SK-MEL-5 (cell line): ENCODE measurements around the gene SELENOV. TPM values are rescaled to one million over a fixed set of nuclear protein-coding genes. Genes with fewer than 3 reads are reported as not detected.
"Not testable (repeated sequence)": the region's sequence is repeated elsewhere in the genome, so short reads cannot be mapped to it uniquely, and the experiment has no call there.

Experiments
- DNase-seq: peaks from one replicate; pipeline ENCODE4 v3.0.0-alpha.2; 2016; ENCODE audit warnings: low read depth, low spot score
- in situ Hi-C: cut with HindIII; loops from 2 replicates; pipeline ENCODE4 v1.10.0; 2016; ENCODE audit warnings: low sequenced_read_pairs, high pct_unique_total_duplicates, low pct_unique_long_range_greater_than_20kb
- polyA plus RNA-seq, 2 experiments: library from polyadenylated mRNA; depleted of rRNA; stranded (reverse); fragments of >200 nt; gene quantifications; 2 replicates each; pipeline ENCODE4 v1.2.3, GENCODE V29; 2015
- total RNA-seq: library from RNA; depleted of rRNA; stranded (reverse); fragments of >200 nt; shearing (Covaris generic); gene quantifications from 2 replicates; pipeline ENCODE4 v1.2.3, GENCODE V29; 2014; rRNA removed

The SELENOV gene
- not detected in 2 replicates for total RNA-seq
- not detected in 2 replicates for polyA plus RNA-seq (2015; cell fraction: cytosol; rRNA removed)
- not detected in 2 replicates for polyA plus RNA-seq (2015; cell fraction: nucleus; rRNA removed)

DNA sequence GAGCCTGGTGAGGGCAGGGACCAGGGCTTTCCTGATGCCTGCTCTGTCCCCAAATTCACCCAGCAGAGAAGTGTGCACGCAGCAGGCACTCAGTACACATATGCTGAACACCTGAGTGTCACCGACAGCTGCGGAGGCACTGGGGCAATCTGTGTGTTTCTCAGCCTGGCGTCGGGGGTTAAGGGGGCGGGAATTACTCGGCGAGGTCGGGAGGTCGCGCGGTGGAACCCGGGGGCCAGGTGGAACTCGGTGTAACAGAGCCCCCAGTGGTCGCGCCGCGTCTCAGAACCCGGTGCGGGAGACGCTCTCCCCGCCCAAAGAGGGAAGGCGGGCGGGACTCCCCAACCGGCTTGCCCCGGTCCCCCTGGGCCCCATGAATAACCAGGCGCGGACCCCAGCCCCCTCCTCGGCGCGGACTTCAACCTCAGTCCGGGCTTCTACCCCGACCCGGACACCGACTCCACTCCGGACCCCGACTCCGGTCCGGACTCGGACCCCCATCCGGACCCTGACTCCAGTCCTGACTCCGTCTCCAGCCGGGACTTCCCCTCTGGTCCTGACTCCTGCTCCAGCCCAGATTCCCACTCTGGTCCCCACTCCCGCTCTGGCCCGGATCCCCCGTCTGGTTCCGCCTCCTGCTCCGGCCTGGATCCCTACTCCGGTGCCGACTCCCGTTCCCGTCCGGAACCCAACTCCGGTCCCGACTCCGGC is at the start of gene SELENOV:
Gene SELENOV (plus strand): TSS at position 300 of the 711 bp plus-strand sequence. CDS start 74 bp downstream, at position 374.
- in situ Hi-C loops: no loop called here

DNA sequence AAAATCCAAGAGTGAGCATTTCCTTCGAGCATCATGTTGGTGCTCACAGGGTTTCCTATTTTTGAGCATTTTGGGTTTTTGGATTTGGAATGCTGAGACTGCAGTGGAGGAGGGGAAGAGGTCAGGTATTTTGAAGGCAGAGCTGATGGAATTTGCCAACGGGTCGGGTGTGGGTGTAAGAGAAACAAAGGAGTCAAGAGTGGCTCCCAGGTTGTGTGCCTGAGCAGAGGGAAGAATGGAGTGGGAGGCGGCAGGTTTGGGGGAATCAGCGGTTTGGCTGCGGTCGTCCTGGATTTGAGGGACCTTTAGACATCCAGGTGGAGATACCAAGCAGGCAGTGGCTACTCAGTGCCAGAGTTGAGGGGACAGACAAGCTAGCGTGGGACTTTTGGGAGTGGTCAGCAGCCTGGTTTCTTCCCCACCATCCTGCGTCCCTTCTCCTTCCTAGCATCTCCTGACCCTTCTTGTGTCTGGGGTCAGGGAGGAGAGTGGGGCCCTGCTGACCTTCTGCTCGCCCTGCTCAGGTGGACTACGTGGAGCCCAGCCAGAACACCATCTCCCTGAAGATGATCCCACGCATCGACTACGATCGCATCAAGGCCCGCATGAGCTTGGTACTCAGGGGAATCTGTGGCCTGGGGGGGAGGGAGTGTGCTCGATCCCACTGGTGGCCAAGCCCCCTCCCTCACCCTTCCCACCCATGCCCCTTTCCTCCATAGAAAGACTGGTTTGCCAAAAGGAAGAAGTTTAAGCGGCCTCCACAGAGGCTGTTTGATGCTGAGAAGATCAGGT is 48.8 kb upstream of the SELENOV start:
- in situ Hi-C loops: no loop called here
- DNase-seq: no peak

More for the DNA sequence above, at the start of gene SELENOV:
- no peak for DNase-seq

GRCh38 chr19:39467941-39468340 is 47.0 kb upstream of the SELENOV start:
- no peak for DNase-seq
- in situ Hi-C loops: no loop called here

GRCh38 chr19:39469036-39469435 is 45.9 kb upstream of the SELENOV start:
- no peak for DNase-seq
- in situ Hi-C loops: no loop called here

- in situ Hi-C loops: no loop called here
- no peak for DNase-seq
These were observed 45.4 kb upstream of the SELENOV start for GRCh38 chr19:39469567-39469966.

DNA sequence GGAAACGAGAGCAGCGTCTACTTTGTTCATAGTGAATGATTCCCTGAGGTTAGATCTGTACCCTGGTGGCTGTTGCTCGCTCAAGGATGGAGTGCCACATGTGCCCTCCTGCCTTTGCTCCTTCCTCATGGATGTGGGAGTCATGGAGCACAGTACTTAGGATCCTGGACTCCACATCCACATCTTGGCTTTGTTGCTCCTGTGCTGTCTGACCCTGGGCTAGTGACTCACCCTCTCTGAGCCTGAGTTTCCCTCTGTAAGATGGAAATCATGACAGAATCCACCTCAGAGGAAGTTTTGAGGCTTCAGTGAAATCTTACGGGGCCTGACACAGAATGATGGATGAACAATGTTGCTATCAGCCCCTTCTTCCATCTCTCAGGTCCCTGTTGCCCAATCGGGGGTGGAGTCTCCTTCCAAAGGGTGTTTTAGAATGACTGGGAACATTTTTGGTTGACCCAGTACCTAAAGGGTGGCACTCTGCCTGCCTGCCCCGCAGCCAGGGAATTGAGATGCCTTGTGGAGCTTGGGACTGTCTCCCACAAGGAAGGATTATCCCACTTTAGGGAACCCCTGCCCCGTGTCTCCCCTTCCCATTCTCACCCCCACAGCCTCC is 44.1 kb upstream of the SELENOV start:
- no peak for DNase-seq
- in situ Hi-C loops: no loop called here

DNA sequence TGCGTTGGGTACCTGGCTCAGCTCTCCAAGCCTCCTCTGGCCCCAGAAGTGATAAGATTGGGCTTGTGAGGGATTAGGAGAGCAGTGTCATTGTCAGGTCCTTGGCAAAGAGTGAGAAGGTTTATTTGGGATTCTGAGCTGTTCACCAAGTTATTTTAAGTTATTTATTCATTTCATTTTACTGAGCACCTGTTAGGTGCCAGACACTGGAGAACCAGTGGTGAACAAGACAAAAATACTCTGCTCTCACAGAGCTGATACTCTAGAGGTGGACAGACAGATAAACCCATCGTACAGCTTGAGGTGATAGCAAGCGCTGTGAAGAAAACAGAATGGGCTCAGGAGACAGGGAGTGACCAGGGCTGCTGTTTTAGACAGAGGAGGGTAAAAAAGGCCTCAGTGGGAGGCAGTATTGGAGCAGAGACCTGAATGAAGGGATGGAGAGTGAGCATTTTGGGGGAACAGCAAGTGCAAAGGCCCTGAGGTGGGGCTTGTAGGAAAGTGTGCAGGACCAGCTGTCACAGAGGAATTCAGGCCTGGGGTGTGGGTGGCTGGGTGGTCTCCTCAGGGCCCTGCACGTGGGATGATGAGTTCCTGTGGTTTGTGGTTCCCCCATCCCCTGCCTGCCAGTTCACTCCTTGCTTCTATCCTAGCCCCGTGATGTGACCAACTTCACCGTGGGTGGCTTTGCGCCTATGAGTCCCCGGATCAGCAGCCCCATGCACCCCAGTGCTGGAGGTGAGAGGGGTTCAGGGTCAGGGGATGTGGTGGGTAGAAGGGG is 43.0 kb upstream of the SELENOV start:
- in situ Hi-C loops: no loop called here
- no peak for DNase-seq

DNA sequence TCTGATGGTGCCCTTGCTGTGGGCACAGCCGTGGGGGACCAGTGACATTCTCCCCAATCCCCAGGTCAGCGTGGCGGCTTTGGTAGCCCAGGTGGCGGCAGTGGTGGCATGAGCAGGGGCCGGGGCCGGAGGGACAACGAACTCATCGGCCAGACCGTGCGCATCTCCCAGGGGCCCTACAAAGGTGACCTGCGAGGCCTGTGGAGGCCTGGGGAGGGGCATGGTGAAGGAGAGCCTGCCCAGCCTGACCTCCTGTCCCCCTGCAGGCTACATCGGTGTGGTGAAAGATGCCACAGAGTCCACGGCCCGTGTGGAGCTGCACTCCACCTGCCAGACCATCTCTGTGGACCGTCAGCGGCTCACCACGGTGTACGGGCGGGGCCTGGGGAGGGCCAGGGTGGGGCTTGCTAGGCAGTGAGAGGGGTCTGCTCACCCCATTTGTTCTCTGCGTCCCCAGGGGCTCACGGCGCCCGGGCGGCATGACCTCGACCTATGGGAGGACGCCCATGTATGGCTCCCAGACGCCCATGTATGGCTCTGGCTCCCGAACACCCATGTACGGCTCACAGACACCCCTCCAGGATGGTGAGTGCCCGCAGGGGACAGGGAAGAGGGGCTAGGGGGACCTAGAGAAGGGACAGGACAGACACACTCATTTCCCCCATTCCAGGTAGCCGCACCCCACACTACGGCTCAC is 42.0 kb upstream of the SELENOV start:
- in situ Hi-C loops: no loop called here
- DNase-seq: no peak

DNA sequence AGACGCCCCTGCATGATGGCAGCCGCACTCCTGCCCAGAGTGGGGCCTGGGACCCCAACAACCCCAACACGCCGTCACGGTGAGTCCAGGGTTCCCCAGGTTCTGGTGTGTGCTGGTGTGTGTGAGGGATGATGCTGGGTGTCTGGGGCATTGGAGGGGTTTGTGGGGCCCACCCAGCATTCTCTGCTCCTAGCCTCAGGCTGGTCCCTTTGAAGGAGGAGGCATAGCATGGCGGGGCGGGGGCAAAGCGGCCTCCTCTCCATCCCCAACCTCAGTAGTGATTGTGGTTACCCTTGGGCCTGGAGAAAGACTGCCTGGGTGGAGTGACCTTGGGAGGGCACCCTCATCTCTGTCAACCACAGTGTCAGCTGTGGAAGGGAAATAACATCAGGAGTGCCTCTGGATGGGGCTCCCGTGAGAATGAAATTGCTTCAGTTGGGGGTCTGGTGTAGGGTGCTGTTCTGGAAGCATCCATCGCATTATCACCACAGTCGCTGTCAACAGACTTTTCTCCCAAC is 41.4 kb upstream of the SELENOV start:
- DNase-seq: no peak
- in situ Hi-C loops: no loop called here

DNA sequence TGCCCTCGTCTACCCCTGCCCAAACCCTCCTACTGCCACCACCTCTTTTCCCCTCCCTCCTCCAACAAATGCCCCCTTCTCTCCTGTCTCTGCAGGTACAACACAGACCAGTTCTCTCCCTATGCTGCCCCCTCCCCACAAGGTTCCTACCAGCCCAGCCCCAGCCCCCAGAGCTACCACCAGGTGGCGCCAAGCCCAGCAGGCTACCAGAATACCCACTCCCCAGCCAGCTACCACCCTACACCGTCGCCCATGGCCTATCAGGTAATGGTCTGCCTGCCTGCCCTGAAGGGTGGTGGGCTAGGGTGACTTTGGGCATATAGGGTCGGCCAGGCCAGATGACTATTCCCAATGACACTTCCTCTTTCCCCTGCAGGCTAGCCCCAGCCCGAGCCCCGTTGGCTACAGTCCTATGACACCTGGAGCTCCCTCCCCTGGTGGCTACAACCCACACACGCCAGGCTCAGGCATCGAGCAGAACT is 40.8 kb upstream of the SELENOV start:
- in situ Hi-C loops: no loop called here

GRCh38 chr19:39475748-39476147 is 39.2 kb upstream of the SELENOV start:
- in situ Hi-C loops: no loop called here
- no peak for DNase-seq

More for the DNA sequence above, 40.8 kb upstream of the SELENOV start:
- DNase-seq: peak; percentile 62

- in situ Hi-C loops, DNase-seq: not testable (repeated sequence)
These were observed 35.6 kb upstream of the SELENOV start for GRCh38 chr19:39479319-39479801.

DNA sequence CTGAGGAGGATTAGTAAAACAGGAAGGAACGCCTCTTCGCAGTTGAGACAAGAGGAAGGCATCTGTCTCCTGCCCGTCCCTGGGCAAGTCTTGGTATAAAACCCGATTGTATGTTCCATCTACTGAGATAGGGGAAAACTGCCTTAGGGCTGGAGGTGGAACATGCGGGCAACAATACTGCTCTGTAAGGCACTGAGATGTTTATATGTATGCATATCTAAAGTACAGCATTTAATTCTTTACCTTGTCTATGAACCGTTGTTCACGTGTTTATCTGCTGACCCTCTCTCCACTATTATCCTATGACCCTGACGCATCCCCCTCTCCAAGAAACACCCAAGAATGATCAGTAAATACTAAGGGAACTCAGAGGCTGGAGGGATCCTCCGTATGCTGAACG is 35.0 kb upstream of the SELENOV start:
- peak; percentile 94 for DNase-seq
- in situ Hi-C loops: no loop called here

DNA sequence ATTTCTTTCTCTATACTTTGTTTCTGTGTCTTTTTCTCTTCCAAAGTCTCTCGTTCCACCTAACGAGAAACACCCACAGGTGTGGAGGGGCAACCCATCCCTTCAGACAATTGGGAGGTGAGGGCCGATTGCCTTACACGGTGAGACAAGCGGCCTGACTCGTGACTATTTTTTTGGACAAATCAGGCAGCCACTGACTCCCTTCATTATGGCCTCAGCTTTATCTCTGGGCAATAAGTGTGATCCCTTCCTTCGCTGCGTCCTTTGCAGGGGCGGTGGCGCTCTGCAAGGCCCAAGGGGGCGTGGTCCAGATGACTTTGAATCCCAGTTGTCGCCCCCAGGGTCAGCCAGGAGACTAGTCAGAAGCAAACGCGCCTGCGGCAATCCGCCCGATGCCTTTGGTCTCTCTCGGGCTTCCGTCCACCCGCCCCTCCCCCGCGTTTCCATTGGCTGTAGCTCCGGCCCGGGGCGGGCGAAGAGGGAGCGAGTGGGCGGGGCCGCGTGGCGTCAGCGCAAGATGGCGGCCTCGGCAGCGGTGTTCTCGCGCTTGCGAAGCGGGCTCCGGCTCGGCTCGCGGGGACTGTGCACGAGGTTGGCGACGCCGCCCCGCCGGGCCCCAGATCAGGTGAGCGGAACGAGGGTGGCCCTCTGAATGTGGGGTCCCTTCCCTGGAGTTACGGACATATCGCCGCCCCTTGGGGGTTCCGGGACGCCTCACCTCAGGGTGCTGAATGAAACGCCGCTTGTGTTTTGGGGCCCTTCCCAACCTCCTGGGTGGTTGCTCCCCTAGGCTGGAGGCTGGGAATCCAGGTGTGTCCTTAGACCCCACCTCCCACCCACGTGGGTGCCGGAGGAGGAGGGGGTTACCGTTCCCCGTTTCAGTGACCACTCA is 34.4 kb upstream of the SELENOV start, which contains the start of gene TIMM50:
Gene TIMM50 (plus strand): TSS at position 502 of the 892 bp plus-strand sequence. CDS start 16 bp downstream, at position 518.
- in situ Hi-C loops: no loop called here
- DNase-seq: peak; percentile 99

GRCh38 chr19:39481229-39481545 is 33.8 kb upstream of the SELENOV start:
- DNase-seq: no peak
- in situ Hi-C loops: no loop called here

- DNase-seq: no peak
- in situ Hi-C loops: no loop called here
These were observed 33.3 kb upstream of the SELENOV start for GRCh38 chr19:39481676-39482075.
